Caco-2 (cell line): ENCODE data around the gene PPP1R26. TPM values are rescaled to one million over a fixed set of nuclear protein-coding genes. Genes with fewer than 3 reads are reported as not detected.

ENCODE experiments used
- BruUV-seq: library from RNA; stranded (reverse); fragments of 400-500 nt; replicated peaks from 2 replicates; lab custom pipeline; 2021; lab: Mats Ljungman, UMichigan
- CTCF ChIA-PET: fragments of 300-600 bp; sonication (Branson Sonifier 250); formaldehyde crosslinking; loops from one replicate; lab custom pipeline; 2022; ENCODE audit warnings: antibody characterized with exemption; lab: Charles Lee
- POLR2A ChIA-PET: fragments of 300-600 bp; sonication (Branson Sonifier 250); formaldehyde crosslinking; loops from one replicate; lab custom pipeline; 2022; ENCODE audit warnings: antibody characterized with exemption; lab: Charles Lee
- DNase-seq, 2 experiments: peaks; one replicate each; pipeline versions ENCODE4 v3.0.0 to v3.0.0-alpha.2; 2020 to 2022
- H3K27me3 ChIP-seq: replicated peaks from 2 replicates; pipeline ENCODE4 v1.6.0; 2011; ENCODE audit warnings: low read length; ENCODE audit not compliant: control insufficient read depth, insufficient read depth
- H3K36me3 ChIP-seq: 2 replicates; pipeline ENCODE4 v1.5.1; 2011; ENCODE audit warnings: low read length; ENCODE audit not compliant: control insufficient read depth, insufficient read depth
- H3K4me1 ChIP-seq: fragments of 250-450 bp; sonication (Bioruptor Pico); 2 replicates; pipeline ENCODE4 v1.5.1; 2020; ENCODE audit warnings: mild to moderate bottlenecking
- H3K4me3 ChIP-seq: 2 replicates; pipeline ENCODE4 v1.5.1; 2011; ENCODE audit warnings: low read depth, mild to moderate bottlenecking, control low read depth, low read length
- H3K9me3 ChIP-seq: fragments of 250-450 bp; sonication (Bioruptor Pico); 2 replicates; pipeline ENCODE4 v1.5.1; 2020; ENCODE audit warnings: mild to moderate bottlenecking, moderate library complexity
- H3K27ac Mint-ChIP-seq: one replicate; pipeline ENCODE4 v1.8.0; 2022; ENCODE audit warnings: mixed read lengths; ENCODE audit not compliant: unreplicated experiment
- H3K27me3 Mint-ChIP-seq: one replicate; pipeline ENCODE4 v1.8.0; 2022; ENCODE audit warnings: mixed read lengths; ENCODE audit not compliant: insufficient read depth, unreplicated experiment
- H3K36me3 Mint-ChIP-seq: one replicate; pipeline ENCODE4 v1.8.0; 2022; ENCODE audit warnings: mild to moderate bottlenecking, mixed read lengths; ENCODE audit not compliant: insufficient read depth, unreplicated experiment
- H3K4me1 Mint-ChIP-seq: one replicate; pipeline ENCODE4 v1.8.0; 2022; ENCODE audit warnings: low read depth, mixed read lengths; ENCODE audit not compliant: unreplicated experiment
- H3K4me3 Mint-ChIP-seq: one replicate; pipeline ENCODE4 v1.8.0; 2022; ENCODE audit warnings: mild to moderate bottlenecking, moderate library complexity, mixed read lengths; ENCODE audit not compliant: unreplicated experiment
- H3K9me3 Mint-ChIP-seq: one replicate; pipeline ENCODE4 v1.8.0; 2022; ENCODE audit warnings: mixed read lengths; ENCODE audit not compliant: unreplicated experiment
- intact Hi-C: fragments of 100-400 bp; cut with micrococcal nuclease; formaldehyde crosslinking; loops from one replicate; pipeline ENCODE4 v1.10.0; 2022; ENCODE audit not compliant: unreplicated experiment
- total RNA-seq: library from RNA; stranded (reverse); gene quantifications from 2 replicates; pipeline ENCODE4 v1.2.3, GENCODE V29; 2022
- TF ChIP-seq, protein P1 (sequence below), 2 experiments: fragments of 200-600 bp in 1 of 2; IDR thresholded peaks; 1 replicate in 1 of 2; 2 replicates in 1 of 2; pipeline versions ENCODE4 v1.5.1 to v1.8.0; 2011 to 2022; ENCODE audit warnings: antibody characterized with exemption in 1 of 2, control low read depth in 1 of 2, inconsistent platforms in 1 of 2, low read depth in 1 of 2, low read length in 1 of 2, mild to moderate bottlenecking in 1 of 2, moderate library complexity in 1 of 2; ENCODE audit not compliant: insufficient read depth in 1 of 2, severe bottlenecking in 1 of 2, unreplicated experiment in 1 of 2

The PPP1R26 gene
- total RNA-seq, 1 experiment from 2014 or later, result 24.3 TPM

DNA sequence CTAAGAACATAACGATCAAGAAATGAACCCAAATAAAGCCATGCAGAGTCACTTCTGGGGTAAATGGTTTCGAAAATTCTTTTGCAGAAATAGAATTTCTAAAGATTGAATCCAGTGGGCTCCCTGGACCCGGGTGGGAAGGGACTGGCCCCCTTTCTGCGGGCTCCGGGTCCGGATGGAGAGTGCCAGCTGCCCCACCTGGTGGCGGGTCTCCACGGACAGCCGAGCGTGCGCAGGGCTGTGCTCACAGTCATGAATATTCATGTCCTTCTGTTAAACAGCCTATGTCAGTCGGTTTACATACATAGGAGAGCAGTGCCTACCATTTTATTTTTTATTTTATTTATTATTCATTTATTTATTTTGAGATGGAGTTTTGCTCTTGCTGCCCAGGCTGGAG is 4.7 kb upstream of the PPP1R26 start:
- H3K4me1 Mint-ChIP-seq, result peaks cover 9% of the 10 kb centered on the region
- Histone ChIP-seq H3K36me3 (no peaks in the 10 kb centered on the region), H3K4me3 (no peak overlapping the region), H3K4me1 (peaks cover 16% of the 10 kb centered on the region), H3K9me3 (no peaks in the 10 kb centered on the region), H3K27me3 (no peaks in the 10 kb centered on the region)
- no peak overlapping the region for H3K27ac Mint-ChIP-seq
- no peaks in the 10 kb centered on the region for H3K9me3 Mint-ChIP-seq
- H3K36me3 Mint-ChIP-seq, result peaks cover 5% of the 10 kb centered on the region
- intact Hi-C loops, result no loop called here
- no peak overlapping the region for H3K4me3 Mint-ChIP-seq
- CTCF ChIA-PET, result no interaction called here
- TF ChIP-seq, protein P1, sequence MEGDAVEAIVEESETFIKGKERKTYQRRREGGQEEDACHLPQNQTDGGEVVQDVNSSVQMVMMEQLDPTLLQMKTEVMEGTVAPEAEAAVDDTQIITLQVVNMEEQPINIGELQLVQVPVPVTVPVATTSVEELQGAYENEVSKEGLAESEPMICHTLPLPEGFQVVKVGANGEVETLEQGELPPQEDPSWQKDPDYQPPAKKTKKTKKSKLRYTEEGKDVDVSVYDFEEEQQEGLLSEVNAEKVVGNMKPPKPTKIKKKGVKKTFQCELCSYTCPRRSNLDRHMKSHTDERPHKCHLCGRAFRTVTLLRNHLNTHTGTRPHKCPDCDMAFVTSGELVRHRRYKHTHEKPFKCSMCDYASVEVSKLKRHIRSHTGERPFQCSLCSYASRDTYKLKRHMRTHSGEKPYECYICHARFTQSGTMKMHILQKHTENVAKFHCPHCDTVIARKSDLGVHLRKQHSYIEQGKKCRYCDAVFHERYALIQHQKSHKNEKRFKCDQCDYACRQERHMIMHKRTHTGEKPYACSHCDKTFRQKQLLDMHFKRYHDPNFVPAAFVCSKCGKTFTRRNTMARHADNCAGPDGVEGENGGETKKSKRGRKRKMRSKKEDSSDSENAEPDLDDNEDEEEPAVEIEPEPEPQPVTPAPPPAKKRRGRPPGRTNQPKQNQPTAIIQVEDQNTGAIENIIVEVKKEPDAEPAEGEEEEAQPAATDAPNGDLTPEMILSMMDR (IDR thresholded peaks at IDR 0.05; ENCODE audit: insufficient read depth in 1 of 2, low read depth in 1 of 2, low read length in 1 of 2, severe bottlenecking in 1 of 2, unreplicated experiment in 1 of 2), result peak; percentile 37 to 42
- BruUV-seq, result no TSS peak
- POLR2A ChIA-PET, result no interaction called here
- DNase-seq, result peak in 1 of 2 experiments; percentile 55
- no peaks in the 10 kb centered on the region for H3K27me3 Mint-ChIP-seq

DNA sequence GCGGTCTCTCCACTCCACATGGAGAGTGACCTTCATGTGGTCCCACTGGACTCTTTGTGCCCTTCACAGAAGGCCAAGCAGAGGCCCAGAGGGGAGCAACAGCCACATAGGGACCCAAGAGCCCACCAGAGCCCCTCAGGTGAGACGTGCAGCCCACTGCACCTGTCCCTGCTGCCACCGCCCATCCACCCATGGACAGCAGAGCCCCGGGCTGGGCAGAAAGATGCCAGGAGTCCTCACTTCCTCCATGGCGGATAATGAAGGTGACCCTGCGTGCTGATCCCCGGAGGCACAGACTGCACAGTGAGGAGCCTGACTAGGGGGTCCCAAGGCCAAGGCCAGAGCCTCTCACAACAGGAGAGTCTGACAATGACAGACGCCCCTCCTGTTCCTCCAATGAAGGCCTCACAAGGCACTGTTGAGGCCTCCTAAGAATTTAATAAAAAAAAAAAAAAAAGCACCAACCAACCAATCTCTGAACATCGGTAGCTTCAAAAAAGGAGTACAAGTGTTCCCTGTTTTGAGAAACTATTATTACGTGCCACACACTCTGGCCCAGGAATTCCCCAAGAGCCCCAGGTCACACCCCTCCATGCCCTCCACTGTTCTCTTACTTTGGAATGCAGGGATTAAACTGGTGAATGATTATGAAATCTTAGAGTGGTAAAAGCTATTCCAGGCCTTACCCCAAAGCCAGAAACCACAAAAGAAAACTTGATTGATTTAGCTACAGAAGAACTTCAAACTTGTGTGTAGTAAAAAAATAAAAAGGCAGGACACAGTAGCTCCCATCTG is 2.8 kb upstream of the PPP1R26 start:
- no peak overlapping the region for H3K27ac Mint-ChIP-seq
- no peaks in the 10 kb centered on the region for H3K4me1 Mint-ChIP-seq
- H3K27me3 Mint-ChIP-seq, result no peaks in the 10 kb centered on the region
- CTCF ChIA-PET, result no interaction called here
- no peaks in the 10 kb centered on the region for H3K36me3 ChIP-seq
- no peaks in the 10 kb centered on the region for H3K27me3 ChIP-seq
- BruUV-seq, result TSS peak; percentile 19
- H3K4me3 ChIP-seq, result no peak overlapping the region
- POLR2A ChIA-PET, result no interaction called here
- peaks cover 5% of the 10 kb centered on the region for H3K36me3 Mint-ChIP-seq
- H3K9me3 Mint-ChIP-seq, result no peaks in the 10 kb centered on the region
- H3K9me3 ChIP-seq, result no peaks in the 10 kb centered on the region
- DNase-seq, result no peak
- intact Hi-C loops, result no loop called here
- TF ChIP-seq, protein P1 (IDR thresholded peaks at IDR 0.05; ENCODE audit: insufficient read depth in 1 of 2, low read depth in 1 of 2, low read length in 1 of 2, severe bottlenecking in 1 of 2, unreplicated experiment in 1 of 2), result no peak
- peaks cover 7% of the 10 kb centered on the region; the same call in 1 of the 2 replicates for H3K4me1 ChIP-seq
- no peak overlapping the region for H3K4me3 Mint-ChIP-seq

DNA sequence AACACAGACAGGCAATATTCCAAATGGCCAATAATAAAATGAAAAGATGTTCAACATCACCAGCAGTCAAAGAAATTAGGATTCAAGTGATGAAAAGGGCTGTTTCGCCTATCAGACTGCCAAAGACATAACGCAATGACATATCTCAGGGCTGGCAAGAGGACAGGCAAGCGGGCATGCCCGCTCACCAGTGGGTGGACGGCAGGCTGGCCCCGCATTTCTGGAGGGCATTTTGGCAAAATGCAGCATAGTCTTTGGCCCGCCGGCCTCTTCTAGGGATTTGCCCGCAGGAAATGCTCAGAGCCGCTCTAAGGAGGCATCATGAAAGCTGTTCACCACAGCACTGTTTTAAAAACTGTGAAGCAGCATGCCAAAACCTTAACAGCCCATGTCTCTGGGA is 1.4 kb upstream of the PPP1R26 start:
- Mint-ChIP-seq H3K4me3 (peak overlapping the region; percentile 76), H3K27ac (no peak overlapping the region), H3K4me1 (no peaks in the 10 kb centered on the region), H3K36me3 (peaks cover 5% of the 10 kb centered on the region), H3K9me3 (no peaks in the 10 kb centered on the region), H3K27me3 (no peaks in the 10 kb centered on the region)
- ChIA-PET CTCF (no interaction called here), POLR2A (no interaction called here)
- Histone ChIP-seq H3K27me3 (no peaks in the 10 kb centered on the region), H3K4me3 (no peak overlapping the region), H3K36me3 (no peaks in the 10 kb centered on the region), H3K9me3 (no peaks in the 10 kb centered on the region), H3K4me1 (peaks cover 7% of the 10 kb centered on the region; the same call in 1 of the 2 replicates)
- TF ChIP-seq, protein P1 (IDR thresholded peaks at IDR 0.05; ENCODE audit: insufficient read depth in 1 of 2, low read depth in 1 of 2, low read length in 1 of 2, severe bottlenecking in 1 of 2, unreplicated experiment in 1 of 2), result no peak
- intact Hi-C loops, result no loop called here
- DNase-seq, result no peak
- TSS peak; percentile 39 for BruUV-seq
